Spinal cord (tissue), 10 donors: ENCODE results near the gene NAALADL2. TPM values are rescaled to one million over a fixed set of nuclear protein-coding genes. Genes with fewer than 3 reads are reported as not detected.
"Not testable (repeated sequence)": the region's sequence is repeated elsewhere in the genome, so short reads cannot be mapped to it uniquely, and the experiment has no call there.

Experiments used
- DNase-seq, 6 donors: peaks; one replicate each; pipeline versions ENCODE4 v3.0.0 to v3.0.0-alpha.2; 2013 to 2015; ENCODE audit warnings: low spot score in 6 of 6, low read depth in 4 of 6
- H3K27ac ChIP-seq: one replicate; pipeline ENCODE4 v1.5.1; 2013; ENCODE audit warnings: low read depth, low read length, control low read depth
- H3K27me3 ChIP-seq: one replicate; pipeline ENCODE4 v1.6.1; 2013; ENCODE audit warnings: low read length; ENCODE audit not compliant: control insufficient read depth, insufficient read depth
- H3K36me3 ChIP-seq: one replicate; pipeline ENCODE4 v1.6.1; 2013; ENCODE audit warnings: low read length; ENCODE audit not compliant: control insufficient read depth, insufficient read depth
- H3K4me1 ChIP-seq: one replicate; pipeline ENCODE4 v1.6.1; 2013; ENCODE audit warnings: low read length; ENCODE audit not compliant: control insufficient read depth, insufficient read depth
- H3K4me3 ChIP-seq: one replicate; pipeline ENCODE4 v1.5.1; 2013; ENCODE audit warnings: low read depth, low read length, control low read depth
- H3K9me3 ChIP-seq: one replicate; pipeline ENCODE4 v1.6.1; 2013; ENCODE audit warnings: low read length; ENCODE audit not compliant: control insufficient read depth, insufficient read depth
- WGBS: methylation state at CpG from one replicate; pipeline ENCODE4 v1.1.5; 2013; ENCODE audit warnings: missing lambda C conversion rate; ENCODE audit not compliant: insufficient coverage; 5-methylcytosine and 5-hydroxymethylcytosine counted together
- polyA plus RNA-seq, 2 donors: library from polyadenylated mRNA; unstranded; fragments of 120-200 nt; gene quantifications; one replicate each; pipeline ENCODE4 v1.2.1, GENCODE V29; 2013; ENCODE audit not compliant: insufficient read length in 2 of 2
- total RNA-seq, 2 donors: library from RNA; depleted of rRNA in 1 of 2; stranded (reverse); fragments of 120-200 nt in 1 of 2; fragments of >200 nt in 1 of 2; gene quantifications; one replicate each; pipeline versions ENCODE4 v1.2.3 to v1.2.4, GENCODE V29; 2013 to 2014
- donor health status: healthy.

NAALADL2 gene
- total and polyA plus RNA-seq, 4 donors: 2.9 to 24.4 (median 11.1) TPM

- Histone ChIP-seq H3K9me3 (no peaks in the 10 kb centered on the region), H3K4me1 (no peaks in the 10 kb centered on the region), H3K36me3 (no peaks in the 10 kb centered on the region), H3K27ac (no peak overlapping the region), H3K4me3 (no peak overlapping the region), H3K27me3 (no peaks in the 10 kb centered on the region)
- no peak for DNase-seq
- WGBS: 40% methylated on average over 1 of the region's 2 CpGs
These were observed 248.1 kb downstream of the NAALADL2 start for GRCh38 chr3:175107231-175107630.

- no peaks in the 10 kb centered on the region for H3K9me3 ChIP-seq
- DNase-seq: peak in 3 of 6 donors; percentile 8 to 92 (median 17)
- no peak overlapping the region for H3K4me3 ChIP-seq
- H3K4me1 ChIP-seq: no peaks in the 10 kb centered on the region
- H3K27me3 ChIP-seq: no peaks in the 10 kb centered on the region
- no peak overlapping the region for H3K27ac ChIP-seq
- H3K36me3 ChIP-seq: no peaks in the 10 kb centered on the region
These were observed 248.9 kb downstream of the NAALADL2 start for GRCh38 chr3:175107995-175108394.

GRCh38 chr3:175108613-175109151, 249.5 kb downstream of the NAALADL2 start:
- H3K27me3 ChIP-seq: no peaks in the 10 kb centered on the region
- no peak overlapping the region for H3K4me3 ChIP-seq
- no peak overlapping the region for H3K27ac ChIP-seq
- no peaks in the 10 kb centered on the region for H3K4me1 ChIP-seq
- no peak for DNase-seq
- no CpG with 5 or more reads among the region's 2 CpGs for WGBS
- no peaks in the 10 kb centered on the region for H3K9me3 ChIP-seq
- H3K36me3 ChIP-seq: no peaks in the 10 kb centered on the region

- H3K27ac ChIP-seq: no peak overlapping the region
- no CpG with 5 or more reads among the region's 2 CpGs for WGBS
- H3K4me3 ChIP-seq: no peak overlapping the region
- no peak for DNase-seq
- no peaks in the 10 kb centered on the region for H3K4me1 ChIP-seq
- no peaks in the 10 kb centered on the region for H3K27me3 ChIP-seq
- no peaks in the 10 kb centered on the region for H3K36me3 ChIP-seq
- H3K9me3 ChIP-seq: no peaks in the 10 kb centered on the region
These were observed 251.9 kb downstream of the NAALADL2 start for GRCh38 chr3:175111036-175111435.

- no CpG with 5 or more reads among the region's 1 CpG for WGBS
- DNase-seq: peak in 1 of 6 donors; percentile 40
- Histone ChIP-seq H3K27me3 (no peaks in the 10 kb centered on the region), H3K9me3 (no peaks in the 10 kb centered on the region), H3K27ac (no peak overlapping the region), H3K4me3 (no peak overlapping the region), H3K36me3 (no peaks in the 10 kb centered on the region), H3K4me1 (no peaks in the 10 kb centered on the region)
These were observed 259.3 kb downstream of the NAALADL2 start for GRCh38 chr3:175118382-175118941.

- WGBS: no CpG with 5 or more reads among the region's 2 CpGs
- H3K4me1 ChIP-seq: no peaks in the 10 kb centered on the region
- no peaks in the 10 kb centered on the region for H3K36me3 ChIP-seq
- no peak overlapping the region for H3K4me3 ChIP-seq
- no peaks in the 10 kb centered on the region for H3K9me3 ChIP-seq
- H3K27ac ChIP-seq: no peak overlapping the region
- no peak for DNase-seq
- no peaks in the 10 kb centered on the region for H3K27me3 ChIP-seq
These were observed 262.1 kb downstream of the NAALADL2 start for GRCh38 chr3:175121225-175121624.

- H3K27ac ChIP-seq: no peak overlapping the region
- no peaks in the 10 kb centered on the region for H3K36me3 ChIP-seq
- H3K27me3 ChIP-seq: no peaks in the 10 kb centered on the region
- no CpG with 5 or more reads among the region's 3 CpGs for WGBS
- no peak for DNase-seq
- no peaks in the 10 kb centered on the region for H3K4me1 ChIP-seq
- no peaks in the 10 kb centered on the region for H3K9me3 ChIP-seq
- H3K4me3 ChIP-seq: no peak overlapping the region
These were observed 268.0 kb downstream of the NAALADL2 start for GRCh38 chr3:175127075-175127662.

- no CpG with 5 or more reads among the region's 2 CpGs for WGBS
These were observed 270.0 kb downstream of the NAALADL2 start for GRCh38 chr3:175129126-175129525.

GRCh38 chr3:175129571-175129970, 270.4 kb downstream of the NAALADL2 start:
- no peaks in the 10 kb centered on the region for H3K4me1 ChIP-seq
- H3K27ac ChIP-seq: no peak overlapping the region
- no peak overlapping the region for H3K4me3 ChIP-seq
- WGBS: no CpG with 5 or more reads among the region's 2 CpGs
- no peak for DNase-seq
- H3K9me3 ChIP-seq: no peaks in the 10 kb centered on the region
- H3K27me3 ChIP-seq: no peaks in the 10 kb centered on the region
- H3K36me3 ChIP-seq: no peaks in the 10 kb centered on the region

More at GRCh38 chr3:175129126-175129525, 270.0 kb downstream of the NAALADL2 start:
- Histone ChIP-seq H3K4me3 (no peak overlapping the region), H3K9me3 (no peaks in the 10 kb centered on the region), H3K4me1 (no peaks in the 10 kb centered on the region), H3K36me3 (no peaks in the 10 kb centered on the region), H3K27ac (no peak overlapping the region), H3K27me3 (no peaks in the 10 kb centered on the region)
- DNase-seq: no peak

- WGBS: 100% methylated on average over 5 of the region's 28 CpGs
- not testable (repeated sequence) for H3K9me3 ChIP-seq, H3K27me3 ChIP-seq, H3K36me3 ChIP-seq, H3K4me1 ChIP-seq, H3K27ac ChIP-seq, DNase-seq, H3K4me3 ChIP-seq
These were observed 272.7 kb downstream of the NAALADL2 start for GRCh38 chr3:175131866-175132265.
